K562 (cell line): ENCODE data around the gene FSTL1. TPM values are rescaled to one million over a fixed set of nuclear protein-coding genes. Genes with fewer than 3 reads are reported as not detected.

ENCODE experiments used
- ATAC-seq: fragments of 200-7000 bp; cut with Tn5 transposase; 3 replicates; pipeline ENCODE4 v1.9.1; 2020; ENCODE audit warnings: moderate library complexity
- BruUV-seq: library from RNA; stranded (reverse); fragments of 400-500 nt; replicated peaks from 2 replicates; lab custom pipeline; 2021; lab: Mats Ljungman, UMichigan
- CTCF ChIA-PET: fragments of 300-600 bp; formaldehyde crosslinking; extraction: SDS; loops from one replicate; lab custom pipeline; 2021; ENCODE audit warnings: low intra/inter-chr PET ratio; lab: Yijun Ruan, JAX
- POLR2A ChIA-PET: fragments of 300-600, 350-650 bp; sonication (Branson Sonifier 250); formaldehyde crosslinking; extraction: SDS; loops from one replicate; lab custom pipeline; 2021; ENCODE audit warnings: antibody characterized with exemption, inconsistent platforms; lab: Yijun Ruan, JAX
- DNase-seq, 4 experiments: peaks; one replicate each; pipeline versions ENCODE4 v3.0.0 to v3.0.0-alpha.2; 2011 to 2018; ENCODE audit warnings: low spot score in 3 of 4, mixed read lengths in 3 of 4; ENCODE audit errors: extremely low read depth in 1 of 4
- FAIRE-seq: peaks from 2 replicates; lab custom pipeline; 2011; peaks lifted over from hg19 to GRCh38; lab: Jason Lieb, UNC
- H2AFZ ChIP-seq: 2 replicates; pipeline ENCODE4 v1.6.0; 2011; ENCODE audit warnings: low read depth, low read length, control low read depth, inconsistent platforms
- H3K27ac ChIP-seq: fragments of 200-600 bp; 3 replicates; pipeline ENCODE4 v1.8.0; 2011; ENCODE audit warnings: low read depth, mild to moderate bottlenecking, control low read depth, inconsistent platforms, low read length, moderate library complexity, mixed read lengths; ENCODE audit errors: extremely low read depth
- H3K27me3 ChIP-seq, 2 experiments: fragments of 300-600 bp in 1 of 2; 2 replicates in 1 of 2; 3 replicates in 1 of 2; pipeline versions ENCODE4 v1.6.0 to v1.8.0; 2011; ENCODE audit warnings: inconsistent platforms in 2 of 2, low read length in 2 of 2, mild to moderate bottlenecking in 1 of 2, mixed read lengths in 1 of 2, moderate library complexity in 1 of 2; ENCODE audit not compliant: control insufficient read depth in 2 of 2, insufficient read depth in 2 of 2
- H3K36me3 ChIP-seq: fragments of 300-600 bp; 3 replicates; pipeline ENCODE4 v1.8.0; 2011; ENCODE audit warnings: mild to moderate bottlenecking, low read length, inconsistent platforms; ENCODE audit not compliant: control insufficient read depth, insufficient read depth
- H3K4me1 ChIP-seq, 2 experiments: fragments of 200-600 bp in 1 of 2; replicated peaks in 1 of 2; 2 replicates in 1 of 2; 3 replicates in 1 of 2; pipeline versions ENCODE4 v1.5.1 to v1.8.0; 2011; ENCODE audit warnings: inconsistent platforms in 2 of 2, low read length in 2 of 2, mild to moderate bottlenecking in 1 of 2, mixed read lengths in 1 of 2, moderate library complexity in 1 of 2; ENCODE audit not compliant: control insufficient read depth in 2 of 2, insufficient read depth in 2 of 2
- H3K4me2 ChIP-seq: 2 replicates; pipeline ENCODE4 v1.6.1; 2011; ENCODE audit warnings: low read length, control low read depth, inconsistent platforms, mixed read lengths; ENCODE audit not compliant: insufficient read depth
- H3K4me3 ChIP-seq: fragments of 200-600 bp; sonication (generic), shearing (Covaris generic); 2 replicates; pipeline ENCODE4 v1.5.1; 2016; ENCODE audit warnings: control low read depth, inconsistent platforms
- H3K79me2 ChIP-seq: fragments of 200-600 bp; 3 replicates; pipeline ENCODE4 v1.8.0; 2011; ENCODE audit warnings: low read length, inconsistent platforms; ENCODE audit not compliant: control insufficient read depth, insufficient read depth
- H3K9ac ChIP-seq, 2 experiments: 2 replicates each; pipeline versions ENCODE4 v1.6.0 to v1.6.1; 2011; ENCODE audit warnings: low read depth in 2 of 2, low read length in 2 of 2, control low read depth in 1 of 2, inconsistent platforms in 1 of 2, mild to moderate bottlenecking in 1 of 2, mixed read lengths in 1 of 2; ENCODE audit not compliant: insufficient read depth in 1 of 2
- H3K9me1 ChIP-seq: one replicate; pipeline ENCODE4 v1.6.0; 2011; ENCODE audit warnings: inconsistent platforms, mild to moderate bottlenecking, low read length, moderate library complexity; ENCODE audit not compliant: control insufficient read depth, insufficient read depth
- H3K9me3 ChIP-seq: replicated peaks from 2 replicates; pipeline ENCODE4 v1.5.1; 2011; ENCODE audit warnings: low read depth, low read length, inconsistent platforms; ENCODE audit not compliant: control insufficient read depth, insufficient read depth
- H4K20me1 ChIP-seq: replicated peaks from 2 replicates; pipeline ENCODE4 v1.6.1; 2011; ENCODE audit warnings: low read length, inconsistent platforms, mixed read lengths; ENCODE audit not compliant: control insufficient read depth, insufficient read depth
- BRD9 ChIP-seq: fragments of 450-650 bp; IDR thresholded peaks from 2 replicates; pipeline ENCODE4 v1.6.1; 2018; ENCODE audit warnings: low read depth; ENCODE audit not compliant: partially characterized antibody
- CBFA2T2 ChIP-seq: fragments of 450-650 bp; conservative IDR thresholded peaks from 2 replicates; pipeline ENCODE4 v1.6.1; 2017; ENCODE audit warnings: mild to moderate bottlenecking
- ERF ChIP-seq: fragments of 450-650 bp; formaldehyde crosslinking; IDR thresholded peaks from 2 replicates; pipeline ENCODE4 v1.4.0; 2020; ENCODE audit warnings: mild to moderate bottlenecking, mixed read lengths
- MEF2D ChIP-seq: conservative IDR thresholded peaks from 2 replicates; pipeline ENCODE4 v1.6.1; 2016; ENCODE audit warnings: low read depth, missing genetic modification characterization, missing compliant biosample characterization
- SMARCA5 ChIP-seq: fragments of 450-650 bp; IDR thresholded peaks from 2 replicates; pipeline ENCODE4 v1.6.1; 2016
- ZBTB7A ChIP-seq: IDR thresholded peaks from 2 replicates; pipeline ENCODE4 v1.6.1; 2011; ENCODE audit warnings: low read depth, mild to moderate bottlenecking, low read length, moderate library complexity, borderline replicate concordance; ENCODE audit not compliant: control insufficient read depth
- ZFP30 ChIP-seq: fragments of 250-450 bp; sonication (Bioruptor Pico); IDR thresholded peaks from 2 replicates; pipeline ENCODE4 v1.8.0; 2022; ENCODE audit warnings: moderate library complexity, mild to moderate bottlenecking, inconsistent platforms, borderline replicate concordance
- WGBS: fragments of 100-300 bp; shearing (Covaris generic); methylation state at CpG from one replicate; pipeline ENCODE4 v1.1.6; 2016; ENCODE audit warnings: low coverage, mixed read lengths; ENCODE audit not compliant: insufficient coverage; ENCODE audit errors: missing lambda C conversion rate; 5-methylcytosine and 5-hydroxymethylcytosine counted together
- in situ Hi-C: fragments of 300-500 bp; cut with MboI; formaldehyde crosslinking; loops from 4 replicates; pipeline ENCODE4 v1.15.0; 2018; ENCODE audit warnings: inconsistent platforms, mixed read lengths
- intact Hi-C: fragments of 100-400 bp; cut with micrococcal nuclease; formaldehyde crosslinking; loops from 2 replicates; pipeline ENCODE4 v1.14.2; 2022
- polyA plus RNA-seq, 8 experiments: library from polyadenylated mRNA; depleted of rRNA in 4 of 8; stranded (reverse) in 5 of 8; unstranded in 3 of 8; fragments of >200 nt; fragmentation: Nextera tagmentation in 2 of 8; fragmentation: Illumina TruSeq in 1 of 8; extraction: Ambion mirVana in 2 of 8; extraction: Trizol in 1 of 8; gene quantifications; 2 replicates each; pipeline versions ENCODE4 v1.2.1 to v1.2.3, GENCODE V29; 2011 to 2014; ENCODE audit warnings: inconsistent platforms in 1 of 8, missing spikeins in 1 of 8
- total RNA-seq, 7 experiments: library from RNA; depleted of rRNA in 6 of 7; stranded (reverse); fragments of >200 nt in 6 of 7; fragmentation: Illumina TruSeq in 2 of 7; extraction: Trizol in 2 of 7; gene quantifications; 2 replicates each; pipeline versions ENCODE4 v1.2.1 to v1.2.3, GENCODE V29; 2011 to 2021; ENCODE audit warnings: low replicate concordance in 1 of 7
- TF ChIP-seq, protein P1 (sequence below), 2 experiments: fragments of 450-650 bp in 1 of 2; sonication (generic) in 1 of 2; formaldehyde crosslinking; conservative IDR thresholded peaks; 2 replicates each; pipeline versions ENCODE4 v1.4.0 to v1.8.1; 2020 to 2022; ENCODE audit warnings: mild to moderate bottlenecking in 1 of 2, missing genetic modification reagents in 1 of 2

The FSTL1 gene
- total and polyA plus RNA-seq, 9 of the 15 experiments (the other 6 are each of a cell fraction or from before 2014, with no cell fraction given), result 0.01 to 0.58 (median 0.08) TPM; not detected in 2

DNA sequence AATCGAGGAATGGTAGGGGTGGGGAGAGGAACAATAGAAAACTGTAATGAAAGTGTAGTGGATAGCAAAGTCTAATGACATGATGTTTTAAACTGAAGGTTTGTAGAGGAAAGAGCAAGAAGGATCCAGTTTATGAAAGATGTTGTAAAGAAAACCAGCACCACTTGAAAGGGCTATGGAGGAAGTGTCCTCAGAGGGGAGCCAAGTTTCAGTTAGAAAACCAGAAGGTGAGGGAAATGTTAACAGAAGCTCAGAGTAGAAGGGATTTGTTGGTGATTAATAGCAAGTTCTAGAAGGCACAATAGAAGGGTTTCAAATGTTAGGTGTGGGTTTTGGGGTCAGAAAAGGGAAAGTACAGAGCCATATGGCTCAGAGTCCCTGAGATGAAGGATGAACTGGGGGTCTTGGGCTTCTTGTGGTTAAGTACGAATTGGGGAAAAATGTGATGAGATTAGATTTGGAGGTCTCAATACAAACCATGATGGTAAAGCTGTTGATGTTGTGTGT, 67.8 kb downstream of the FSTL1 start:
- Histone ChIP-seq H2AFZ (no peak overlapping the region), H3K4me3 (no peak overlapping the region), H3K9me1 (no peaks in the 10 kb centered on the region), H3K9ac (no peak overlapping the region), H3K9me3 (no peaks in the 10 kb centered on the region), H4K20me1 (no peaks in the 10 kb centered on the region), H3K4me1 (no peaks in the 10 kb centered on the region), H3K79me2 (no peaks in the 10 kb centered on the region), H3K27me3 (no peaks in the 10 kb centered on the region), H3K36me3 (no peaks in the 10 kb centered on the region), H3K4me2 (no peak overlapping the region), H3K27ac (no peak overlapping the region)
- BruUV-seq, result no TSS peak
- no peak for FAIRE-seq
- ATAC-seq, result no peak
- intact Hi-C loops (no loop called here), in situ Hi-C loops (no loop called here)
- DNase-seq, result no peak
- POLR2A ChIA-PET, result no interaction called here
- CTCF ChIA-PET, result no interaction called here
- no peak for TF ChIP-seq BRD9
- no peak for TF ChIP-seq CBFA2T2
- TF ChIP-seq ERF (CRISPR knock-in tag), result no peak
- TF ChIP-seq SMARCA5, result no peak
- TF ChIP-seq MEF2D (tag), result no peak
- TF ChIP-seq ZFP30 (CRISPR knock-in tag), result no peak
- TF ChIP-seq, protein P1, sequence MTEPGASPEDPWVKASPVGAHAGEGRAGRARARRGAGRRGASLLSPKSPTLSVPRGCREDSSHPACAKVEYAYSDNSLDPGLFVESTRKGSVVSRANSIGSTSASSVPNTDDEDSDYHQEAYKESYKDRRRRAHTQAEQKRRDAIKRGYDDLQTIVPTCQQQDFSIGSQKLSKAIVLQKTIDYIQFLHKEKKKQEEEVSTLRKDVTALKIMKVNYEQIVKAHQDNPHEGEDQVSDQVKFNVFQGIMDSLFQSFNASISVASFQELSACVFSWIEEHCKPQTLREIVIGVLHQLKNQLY (CRISPR knock-in tag; conservative IDR thresholded peaks at IDR 0.05), result no peak
- no peak for TF ChIP-seq ZBTB7A
- WGBS, result 0% methylated on average over 2 of the region's 2 CpGs
